GM12878 (cell line): ENCODE measurements around the gene MED13. TPM values are rescaled to one million over a fixed set of nuclear protein-coding genes. Genes with fewer than 3 reads are reported as not detected.

ENCODE experiments used
- ATAC-seq: fragments of 200-7000 bp; cut with Tn5 transposase; 3 replicates; pipeline ENCODE4 v1.9.1; 2020; ENCODE audit warnings: mild to moderate bottlenecking, moderate library complexity
- BruUV-seq: library from RNA; stranded (reverse); fragments of 400-500 nt; replicated peaks from 2 replicates; lab custom pipeline; 2021; lab: Mats Ljungman, UMichigan
- CTCF ChIA-PET: fragments of 300-600 bp; sonication (Branson Sonifier 250); formaldehyde crosslinking; extraction: SDS; loops from one replicate; lab custom pipeline; 2021; ENCODE audit warnings: inconsistent platforms; lab: Yijun Ruan, JAX
- POLR2A ChIA-PET: fragments of 350-600 bp; formaldehyde crosslinking; extraction: SDS; loops from one replicate; lab custom pipeline; 2021; ENCODE audit warnings: inconsistent platforms; lab: Charles Lee
- RAD21 ChIA-PET: fragments of 300-600 bp; sonication (Branson Sonifier 250); formaldehyde crosslinking; loops from one replicate; lab custom pipeline; 2023; ENCODE audit warnings: antibody characterized with exemption; ENCODE audit not compliant: unreplicated experiment; lab: Charles Lee
- SMC1A ChIA-PET: fragments of 300-600 bp; sonication (Branson Sonifier 250); formaldehyde crosslinking; loops from one replicate; lab custom pipeline; 2023; ENCODE audit not compliant: unreplicated experiment, uncharacterized antibody; lab: Charles Lee
- DNase-seq: peaks from one replicate; pipeline ENCODE4 v3.0.0-alpha.2; 2011; ENCODE audit warnings: low read depth, low spot score
- FAIRE-seq: peaks from 3 replicates; lab custom pipeline; 2011; peaks lifted over from hg19 to GRCh38; lab: Jason Lieb, UNC
- H2AFZ ChIP-seq: 2 replicates; pipeline ENCODE4 v1.6.0; 2011; ENCODE audit warnings: low read depth, low read length, control low read depth; ENCODE audit not compliant: control insufficient read depth
- H3K27ac ChIP-seq: 2 replicates; pipeline ENCODE4 v1.5.1; 2011; ENCODE audit warnings: control low read depth; ENCODE audit not compliant: control insufficient read depth, insufficient read depth
- H3K27me3 ChIP-seq, 2 experiments: replicated peaks in 1 of 2; 2 replicates each; pipeline versions ENCODE4 v1.6.0 to v1.6.1; 2011; ENCODE audit warnings: low read length in 1 of 2; ENCODE audit not compliant: control insufficient read depth in 2 of 2, insufficient read depth in 2 of 2
- H3K36me3 ChIP-seq, 2 experiments: 2 replicates each; pipeline ENCODE4 v1.5.1; 2011; ENCODE audit warnings: low read length in 1 of 2; ENCODE audit not compliant: control insufficient read depth in 2 of 2, insufficient read depth in 2 of 2
- H3K4me1 ChIP-seq: 2 replicates; pipeline ENCODE4 v1.6.1; 2011; ENCODE audit warnings: mild to moderate bottlenecking, low read length, moderate library complexity, mixed read lengths; ENCODE audit not compliant: control insufficient read depth, insufficient read depth
- H3K4me2 ChIP-seq: 2 replicates; pipeline ENCODE4 v1.6.0; 2011; ENCODE audit warnings: control low read depth; ENCODE audit not compliant: control insufficient read depth, insufficient read depth
- H3K4me3 ChIP-seq: fragments of 200-600 bp; sonication (generic); 2 replicates; pipeline ENCODE4 v1.5.1; 2016
- H3K79me2 ChIP-seq: 2 replicates; pipeline ENCODE4 v1.6.0; 2011; ENCODE audit warnings: low read length; ENCODE audit not compliant: control insufficient read depth, insufficient read depth
- H3K9ac ChIP-seq: 2 replicates; pipeline ENCODE4 v1.8.0; 2011; ENCODE audit warnings: low read length, control low read depth, mixed read lengths; ENCODE audit not compliant: control insufficient read depth, insufficient read depth
- H3K9me3 ChIP-seq: replicated peaks from 3 replicates; pipeline ENCODE4 v1.5.1; 2011; ENCODE audit warnings: mild to moderate bottlenecking, low read length; ENCODE audit not compliant: control insufficient read depth, insufficient read depth
- H4K20me1 ChIP-seq: 2 replicates; pipeline ENCODE4 v1.6.0; 2011; ENCODE audit not compliant: control insufficient read depth, insufficient read depth
- BCL11A ChIP-seq: IDR thresholded peaks from 2 replicates; pipeline ENCODE4 v1.6.1; 2011; ENCODE audit warnings: low read depth, low read length
- BHLHE40 ChIP-seq, 2 experiments: fragments of 450-650 bp in 1 of 2; IDR thresholded peaks; 2 replicates each; pipeline ENCODE4 v1.6.1; 2011 to 2017; ENCODE audit warnings: low read depth in 2 of 2, borderline replicate concordance in 1 of 2, improper control_type of control experiment in 1 of 2, low read length in 1 of 2, mild to moderate bottlenecking in 1 of 2
- CHD2 ChIP-seq: IDR thresholded peaks from 2 replicates; pipeline ENCODE4 v1.6.1; 2011; ENCODE audit warnings: low read depth, low read length, improper control_type of control experiment, borderline replicate concordance
- E2F4 ChIP-seq: IDR thresholded peaks from 2 replicates; pipeline ENCODE4 v1.6.1; 2012; ENCODE audit warnings: low read depth, low read length, improper control_type of control experiment
- FOS ChIP-seq: IDR thresholded peaks from 3 replicates; pipeline ENCODE4 v1.6.1; 2011; ENCODE audit warnings: borderline replicate concordance; ENCODE audit not compliant: insufficient read length; ENCODE audit errors: extremely low read depth
- FOXM1 ChIP-seq: IDR thresholded peaks from 2 replicates; pipeline ENCODE4 v1.6.1; 2012; ENCODE audit warnings: low read depth, mild to moderate bottlenecking, inconsistent platforms, low read length, moderate library complexity
- MAX ChIP-seq: IDR thresholded peaks from 2 replicates; pipeline ENCODE4 v1.6.1; 2012; ENCODE audit warnings: low read depth, low read length, improper control_type of control experiment
- MEF2A ChIP-seq: IDR thresholded peaks from 2 replicates; pipeline ENCODE4 v1.6.1; 2011; ENCODE audit warnings: low read depth, mild to moderate bottlenecking, low read length, moderate library complexity; ENCODE audit not compliant: insufficient read depth
- MTA2 ChIP-seq: fragments of 450-650 bp; IDR thresholded peaks from 2 replicates; pipeline ENCODE4 v1.6.1; 2016; ENCODE audit warnings: low read depth, mild to moderate bottlenecking, moderate library complexity
- MXI1 ChIP-seq: fragments of 150-350 bp; IDR thresholded peaks from 2 replicates; pipeline ENCODE4 v1.6.1; 2011; ENCODE audit warnings: low read depth, mild to moderate bottlenecking, inconsistent platforms, low read length, improper control_type of control experiment
- PAX5 ChIP-seq: IDR thresholded peaks from 2 replicates; pipeline ENCODE4 v1.6.1; 2011; ENCODE audit warnings: low read depth, low read length, borderline replicate concordance
- SKIL ChIP-seq: fragments of 450-650 bp; IDR thresholded peaks from 2 replicates; pipeline ENCODE4 v1.6.1; 2017; ENCODE audit warnings: mild to moderate bottlenecking, low read depth, inconsistent platforms; ENCODE audit not compliant: poor library complexity, severe bottlenecking
- TARDBP ChIP-seq: IDR thresholded peaks from 2 replicates; pipeline ENCODE4 v1.6.1; 2016; ENCODE audit warnings: borderline replicate concordance
- YBX1 ChIP-seq: fragments of 450-650 bp; IDR thresholded peaks from 2 replicates; pipeline ENCODE4 v1.6.1; 2016; ENCODE audit warnings: antibody characterized with exemption
- WGBS: methylation state at CpG from one replicate; pipeline ENCODE4 v1.1.6; 2016; ENCODE audit warnings: low lambda C conversion rate; ENCODE audit not compliant: insufficient replicate concordance, insufficient coverage; ENCODE audit errors: missing lambda C conversion rate; 5-methylcytosine and 5-hydroxymethylcytosine counted together
- in situ Hi-C: fragments of 300-500 bp; cut with MboI; formaldehyde crosslinking; loops from 9 replicates; pipeline ENCODE4 v1.14.3; 2018; ENCODE audit warnings: mixed read lengths
- intact Hi-C: fragments of 100-400 bp; cut with micrococcal nuclease; formaldehyde crosslinking; loops from one replicate; pipeline ENCODE4 v1.14.2; 2022; ENCODE audit not compliant: unreplicated experiment
- polyA plus RNA-seq, 11 experiments: library from polyadenylated mRNA; depleted of rRNA in 4 of 11; unstranded in 6 of 11; stranded (reverse) in 5 of 11; fragments of >200 nt; fragmentation: Nextera tagmentation in 4 of 11; fragmentation: Illumina TruSeq in 1 of 11; extraction: Ambion mirVana in 4 of 11; extraction: Trizol in 1 of 11; gene quantifications; 1 replicate in 1 of 11; 2 replicates in 10 of 11; pipeline versions ENCODE4 v1.2.1 to v1.2.3, GENCODE V29; 2011 to 2016; ENCODE audit warnings: inconsistent platforms in 2 of 11, missing spikeins in 2 of 11, low read depth in 1 of 11
- total RNA-seq, 4 experiments: library from RNA; depleted of rRNA in 3 of 4; stranded (reverse); fragments of >200 nt in 3 of 4; fragmentation: Illumina TruSeq in 1 of 4; extraction: Trizol in 1 of 4; gene quantifications; 2 replicates each; pipeline versions ENCODE4 v1.2.1 to v1.2.3, GENCODE V29; 2013 to 2021

The MED13 gene
- total and polyA plus RNA-seq, 10 of the 15 experiments (the other 5 are each of a cell fraction or from before 2014, with no cell fraction given), result 4.6 to 49.7 (median 21.3) TPM

GRCh38 chr17:62062944-62063343, 2.1 kb downstream of the MED13 start (continued):
- no peak for TF ChIP-seq FOS
- TF ChIP-seq BCL11A, result no peak
- no peak for TF ChIP-seq E2F4
- TF ChIP-seq FOXM1, result no peak
- TF ChIP-seq, all 136 proteins: peak for 0

- Histone ChIP-seq H3K36me3 (peaks cover 2 to 17% of the 10 kb centered on the region in 2 experiments; a peak in 3 of 4 replicates), H3K79me2 (peaks cover 80% of the 10 kb centered on the region), H3K27me3 (no peaks in the 10 kb centered on the region), H4K20me1 (no peaks in the 10 kb centered on the region), H3K4me2 (peak overlapping the region; percentile 87), H3K4me3 (peak overlapping the region; percentile 95), H3K4me1 (peaks cover 6% of the 10 kb centered on the region), H3K9ac (peak overlapping the region; percentile 15; the same call in 1 of the 2 replicates), H2AFZ (no peak overlapping the region), H3K27ac (0 out of 2 replicates have a peak overlapping the region, but pooled peaks have one; percentile 15), H3K9me3 (no peaks in the 10 kb centered on the region)
- 0% methylated on average over 1 of the region's 1 CpG for WGBS
- no TSS peak for BruUV-seq
- POLR2A ChIA-PET, result interaction anchor here (0.6 to 1.2 kb wide), 2 partner anchors 9 to 199 kb away, joined by 3 to 5 read pairs; no protein-coding TSS in a partner anchor
- ATAC-seq, result no peak
- in situ Hi-C loops, result no loop called here
- peak; percentile 73 for FAIRE-seq
- intact Hi-C loops, result no loop called here
- CTCF ChIA-PET, result interaction anchor here (1.0 to 8.0 kb wide), 4 partner anchors 9 to 48 kb away, joined by 3 to 105 read pairs (median 4); no protein-coding TSS in a partner anchor
- RAD21 ChIA-PET, result interaction anchor here (1.8 to 15.1 kb wide), 2 partner anchors 9 to 49 kb away, joined by 6 to 169 read pairs; no protein-coding TSS in a partner anchor
- TF ChIP-seq MTA2, result 0 out of 2 replicates have a peak, but pooled peaks have one; percentile 26
- TF ChIP-seq MAX, result no peak
- no peak for TF ChIP-seq CHD2
- TF ChIP-seq MXI1, result no peak
- TF ChIP-seq BHLHE40 (IDR thresholded peaks at IDR 0.05; ENCODE audit: borderline replicate concordance in 1 of 2, low read depth in 2 of 2, low read length in 1 of 2), result no peak
- no peak for TF ChIP-seq TARDBP
- TF ChIP-seq PAX5, result no peak
- TF ChIP-seq YBX1, result no peak
- TF ChIP-seq SKIL, result no peak
- TF ChIP-seq MEF2A, result peak; percentile 34; the same call in 1 of the 2 replicates
- no peak for DNase-seq
- SMC1A ChIA-PET, result interaction anchor here (0.7 to 5.9 kb wide), 14 partner anchors 9 to 91 kb away, joined by 3 to 57 read pairs (median 4); no protein-coding TSS in a partner anchor
These were observed 2.8 kb downstream of the MED13 start for GRCh38 chr17:62062302-62062701.
